NCI-H345 treated with DMSO at 0.1 percent for 48 hours (cell line): ENCODE results near the gene MEIOC.
"Not testable (repeated sequence)": the region's sequence is repeated elsewhere in the genome, so short reads cannot be mapped to it uniquely, and the experiment has no call there.

Source experiments
- DNase-seq: peaks from one replicate; lab custom pipeline; 2025; ENCODE audit not compliant: unreplicated experiment; lab: John Stamatoyannopoulos, UW

The MEIOC gene

DNA sequence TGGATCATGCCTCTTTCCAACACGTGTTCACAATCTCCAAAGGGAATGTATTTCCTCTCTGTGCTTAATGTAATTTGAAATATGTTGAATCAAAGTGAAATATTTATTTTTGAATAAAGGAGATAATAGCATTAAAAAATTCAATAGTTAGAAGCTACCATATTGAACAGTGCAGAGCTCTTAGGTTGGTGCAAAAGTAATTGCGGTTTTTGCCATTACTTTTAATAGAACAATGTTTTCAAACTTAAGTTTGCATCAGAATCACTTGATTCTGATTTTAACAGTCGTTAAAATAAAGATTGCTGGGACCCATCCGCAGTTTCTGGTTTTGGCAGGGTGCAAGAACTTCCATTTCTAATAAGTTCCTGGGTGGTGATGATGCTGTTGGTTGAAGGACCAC is 10.0 kb upstream of the MEIOC start:
- no peak for DNase-seq

GRCh38 chr17:44647736-44648135 is 8.5 kb upstream of the MEIOC start:
- DNase-seq: no peak

DNA sequence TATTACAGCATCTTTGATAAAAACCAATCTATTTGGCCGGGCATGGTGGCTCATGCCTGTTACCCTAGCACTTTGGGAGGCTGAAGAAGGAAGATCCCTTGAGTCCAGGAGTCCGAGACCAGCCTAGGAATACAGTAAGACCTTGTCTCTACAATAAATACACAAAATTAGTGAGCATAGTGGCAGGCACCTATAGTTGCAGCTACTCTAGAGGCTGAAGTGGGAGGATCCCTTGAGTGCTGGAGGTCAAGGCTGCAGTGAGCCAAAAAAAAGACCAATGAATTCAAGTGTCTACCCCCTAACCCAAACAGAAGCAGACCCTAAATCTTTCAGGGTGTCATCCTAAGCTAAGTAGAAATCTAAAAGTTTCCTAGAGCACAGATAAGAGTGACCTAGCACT is 7.3 kb upstream of the MEIOC start:
- DNase-seq: no peak

DNA sequence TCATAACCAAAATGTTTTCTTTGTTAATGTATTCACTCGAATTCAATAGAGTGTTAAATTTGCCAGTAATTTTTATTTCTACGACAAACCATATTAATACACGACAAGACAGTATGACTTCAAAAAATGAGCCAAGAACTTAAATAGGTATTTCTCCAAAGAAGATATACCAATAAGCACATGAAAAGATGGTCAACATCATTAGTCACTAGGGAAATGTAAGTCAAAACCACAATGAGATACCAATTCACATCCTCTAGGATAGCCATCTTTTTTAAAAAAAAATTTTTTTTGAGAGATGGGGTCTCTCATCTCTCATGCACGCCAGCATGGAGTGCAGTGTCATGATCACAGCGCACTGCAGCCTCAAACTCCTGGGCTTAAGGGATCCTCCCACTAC is 5.0 kb upstream of the MEIOC start:
- DNase-seq: no peak

GRCh38 chr17:44652727-44653126 is 3.5 kb upstream of the MEIOC start:
- DNase-seq: no peak

DNA sequence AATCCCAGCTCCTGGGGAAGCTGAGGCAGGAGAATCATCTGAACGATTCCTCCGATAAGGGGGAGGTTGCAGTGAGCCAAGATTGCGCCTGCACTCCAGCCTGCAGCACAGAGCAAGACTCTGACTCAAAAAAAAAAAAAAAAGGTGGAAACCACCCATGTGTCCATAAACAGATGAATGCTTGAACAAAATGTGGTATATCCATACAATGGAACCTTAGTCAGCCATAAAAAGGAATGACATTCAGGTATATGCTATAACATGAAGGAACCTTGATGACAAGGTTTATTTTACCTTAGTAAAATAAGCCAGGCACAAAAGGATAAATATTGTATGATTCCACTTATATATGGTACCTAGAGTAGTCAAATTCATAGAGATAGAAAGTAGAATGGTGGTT is 2.9 kb upstream of the MEIOC start:
- DNase-seq: no peak

DNA sequence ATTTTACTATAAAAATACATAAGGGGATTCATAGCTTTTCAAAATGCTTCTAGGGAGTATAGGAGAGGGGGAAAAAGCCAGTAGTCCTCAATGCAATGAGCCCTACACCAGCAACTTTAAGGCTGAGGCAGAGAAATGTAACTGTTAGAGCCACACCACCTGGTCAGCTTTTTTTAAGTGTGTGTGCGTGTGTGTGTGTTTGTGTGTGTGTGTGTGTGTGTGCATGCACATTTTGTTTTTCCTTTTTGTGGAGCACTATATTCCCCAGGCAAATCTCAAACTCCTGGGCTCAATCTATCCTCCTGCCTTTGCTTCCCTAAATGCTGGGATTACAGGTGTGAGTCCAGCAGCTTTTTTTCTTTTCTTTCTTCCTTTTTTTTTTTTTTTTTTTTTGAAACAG is 2.3 kb upstream of the MEIOC start:
- DNase-seq: no peak

DNA sequence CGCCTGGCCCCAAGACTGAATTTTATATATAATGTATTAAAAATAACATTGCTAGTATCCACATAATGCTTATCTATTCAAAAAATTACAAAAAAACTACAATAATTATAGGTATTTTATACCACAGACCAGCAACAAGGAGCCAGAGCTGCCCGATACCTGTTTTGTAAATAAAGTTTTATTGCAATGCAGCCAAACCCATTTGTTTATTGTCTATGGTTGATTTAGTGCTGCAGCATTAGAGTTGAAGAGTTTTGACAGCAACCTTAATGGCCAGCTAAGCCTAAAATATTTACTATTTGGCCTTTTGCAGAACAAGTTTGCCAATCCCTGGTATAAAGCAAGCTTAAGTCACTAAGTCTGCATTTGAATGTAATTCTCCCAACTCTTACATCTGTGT is 5.6 kb downstream of the MEIOC start:
- no peak for DNase-seq

- no peak for DNase-seq
These were observed 6.8 kb downstream of the MEIOC start for GRCh38 chr17:44663095-44663494.

DNA sequence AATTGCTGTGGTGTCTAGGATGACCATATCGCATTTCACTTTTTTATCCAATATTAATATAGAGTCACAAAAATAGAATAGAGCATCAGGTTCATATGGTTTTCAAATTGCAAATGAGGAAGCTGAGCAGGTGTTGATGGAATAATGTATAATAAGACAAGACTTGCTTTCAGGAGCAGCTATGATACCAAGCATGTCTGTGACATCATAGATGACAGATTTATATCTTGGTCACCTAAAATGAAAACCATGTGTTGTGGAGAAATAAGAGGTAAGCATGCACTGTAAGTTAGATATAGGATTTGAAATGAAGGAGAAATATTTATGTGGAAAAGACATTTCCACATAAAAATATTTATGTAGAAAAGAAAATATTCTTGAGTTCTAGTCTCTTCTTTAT is 8.6 kb downstream of the MEIOC start:
- DNase-seq: no peak

DNA sequence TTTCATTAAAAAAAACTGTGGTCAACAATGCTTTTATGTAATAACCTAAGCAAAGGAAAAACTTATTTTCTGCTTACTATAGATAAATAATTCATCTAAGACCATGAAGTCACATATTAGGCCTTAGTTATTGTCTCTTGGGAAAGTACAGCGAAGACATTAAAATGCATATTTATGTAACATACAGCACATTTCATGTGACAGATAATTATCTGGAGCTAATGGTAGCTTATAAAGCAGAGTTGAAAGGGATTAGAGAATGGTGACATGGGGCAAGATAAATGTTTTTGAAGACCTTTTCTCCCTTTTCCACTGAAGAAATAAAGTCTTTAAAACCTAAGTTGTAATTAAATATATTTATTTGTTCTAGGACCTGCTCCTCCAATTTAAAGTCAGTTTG is 9.7 kb downstream of the MEIOC start:
- DNase-seq: no peak

GRCh38 chr17:44672479-44673093 is 16.3 kb downstream of the MEIOC start:
- peak; percentile 2 for DNase-seq

- DNase-seq: no peak
These were observed 17.6 kb downstream of the MEIOC start for GRCh38 chr17:44673893-44674292.

- no peak for DNase-seq
These were observed 20.9 kb downstream of the MEIOC start for GRCh38 chr17:44677136-44677535.

DNA sequence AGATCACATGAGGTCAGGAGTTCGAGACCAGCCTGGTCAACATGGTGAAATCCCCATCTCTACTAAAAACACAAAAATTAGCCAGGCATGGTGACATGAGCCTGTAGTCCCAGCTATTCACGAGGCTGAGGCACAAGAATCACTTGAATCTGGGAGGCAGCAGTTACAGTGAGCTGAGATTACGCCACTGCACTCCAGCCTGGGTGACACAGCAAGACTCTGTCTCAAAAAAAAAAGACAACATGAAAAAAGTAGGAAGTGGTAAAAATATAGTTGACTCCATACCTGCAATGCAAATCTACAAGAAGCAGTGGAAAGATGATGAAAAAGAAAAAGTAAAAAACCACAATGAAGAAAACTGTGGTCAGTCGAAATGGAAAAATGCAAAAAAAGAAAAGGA is 27.0 kb downstream of the MEIOC start:
- not testable (repeated sequence) for DNase-seq

GRCh38 chr17:44687756-44688155 is 31.5 kb downstream of the MEIOC start:
- no peak for DNase-seq

GRCh38 chr17:44688200-44688599 is 31.9 kb downstream of the MEIOC start:
- no peak for DNase-seq

- DNase-seq: peak; percentile 5
These were observed 32.6 kb downstream of the MEIOC start for GRCh38 chr17:44688675-44689476.

GRCh38 chr17:44689477-44690217 is 33.4 kb downstream of the MEIOC start, which contains the start of gene CCDC43:
Gene CCDC43, minus strand, starts transcription at chr17:44689776. Its CDS starts 23 bp downstream, at chr17:44689753.
- DNase-seq: peak; percentile 87

DNA sequence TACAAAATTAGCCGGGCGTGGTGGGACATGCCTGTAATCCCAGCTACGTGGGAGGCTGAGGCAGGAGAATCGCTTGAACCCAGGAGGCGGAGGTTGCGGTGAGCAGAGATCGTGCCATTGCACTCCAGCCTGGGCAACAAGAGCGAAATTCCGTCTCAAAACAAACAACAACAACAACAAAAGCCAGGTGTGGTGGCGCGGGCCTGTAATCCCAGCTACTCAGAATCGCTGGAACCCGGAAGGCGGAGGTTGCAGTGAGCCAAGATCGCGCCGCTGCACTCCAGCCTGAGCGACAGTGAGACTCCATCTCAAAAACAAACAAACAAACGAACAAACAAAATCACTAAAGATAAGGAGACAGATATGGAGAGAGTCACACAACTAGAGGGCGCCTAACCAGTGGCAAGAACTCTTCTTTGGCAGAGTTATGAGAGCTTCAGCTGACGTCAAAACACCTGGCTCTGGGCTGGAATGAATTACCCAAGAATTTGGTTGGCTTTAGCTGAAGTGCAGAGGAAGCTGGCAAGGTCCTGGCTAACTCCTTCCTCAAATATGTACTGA is 34.6 kb downstream of the MEIOC start:
- not testable (repeated sequence) for DNase-seq

- DNase-seq: no peak
These were observed 37.3 kb downstream of the MEIOC start for GRCh38 chr17:44693609-44694008.

GRCh38 chr17:44700288-44700687 is 44.0 kb downstream of the MEIOC start:
- not testable (repeated sequence) for DNase-seq
